K562 (cell line): ENCODE measurements around the gene PRRT2.

Experiments used
- CHD2 ChIP-seq: IDR thresholded peaks from 2 replicates; pipeline ENCODE4 v1.6.1; 2011; ENCODE audit warnings: low read depth, low read length
- COPS2 ChIP-seq: fragments of 450-650 bp; conservative IDR thresholded peaks from 2 replicates; pipeline ENCODE4 v1.6.1; 2016; ENCODE audit warnings: mild to moderate bottlenecking, moderate library complexity
- FOXA1 ChIP-seq: fragments of 450-650 bp; IDR thresholded peaks from 2 replicates; pipeline ENCODE4 v1.6.1; 2016; ENCODE audit warnings: mild to moderate bottlenecking, borderline replicate concordance
- USF2 ChIP-seq: sonication (generic); formaldehyde crosslinking; IDR thresholded peaks from 2 replicates; pipeline ENCODE4 v1.5.0; 2020; ENCODE audit warnings: missing genetic modification reagents
- ZNF224 ChIP-seq: sonication (generic); formaldehyde crosslinking; IDR thresholded peaks from 2 replicates; pipeline ENCODE4 v1.8.0; 2022; ENCODE audit warnings: mild to moderate bottlenecking, missing genetic modification reagents

GRCh38 chr16:29791845-29792807 is 19.9 kb upstream of the PRRT2 start:
- no peak for TF ChIP-seq USF2 (CRISPR knock-in tag)
- no peak for TF ChIP-seq ZNF224 (CRISPR knock-in tag)
- TF ChIP-seq CHD2 = no peak
- TF ChIP-seq FOXA1 = no peak
- no peak for TF ChIP-seq COPS2
